AG09319 (cell line): Measurements from ENCODE around the gene VSX1.

Source experiments
- DNase-seq: peaks from one replicate; pipeline ENCODE4 v3.0.0-alpha.2; 2010; ENCODE audit warnings: low read depth; ENCODE audit errors: extremely low read depth
- CTCF ChIP-seq: IDR thresholded peaks from 2 replicates; pipeline ENCODE4 v1.5.1; 2011; ENCODE audit warnings: low read depth, mild to moderate bottlenecking, inconsistent platforms, low read length, moderate library complexity

The VSX1 gene

GRCh38 chr20:25050501-25051350 is 31.2 kb downstream of the VSX1 start:
- no peak for DNase-seq
- TF ChIP-seq CTCF, result no peak

- DNase-seq, result no peak
- no peak for TF ChIP-seq CTCF
Measured at GRCh38 chr20:25050082-25050481, 31.9 kb downstream of the VSX1 start.

GRCh38 chr20:25049261-25050060 is 32.5 kb downstream of the VSX1 start:
- no peak for TF ChIP-seq CTCF
- no peak for DNase-seq

GRCh38 chr20:25048519-25048952 is 33.4 kb downstream of the VSX1 start:
- DNase-seq, result no peak
- no peak for TF ChIP-seq CTCF

GRCh38 chr20:25047766-25048165 is 34.2 kb downstream of the VSX1 start:
- DNase-seq, result no peak
- no peak for TF ChIP-seq CTCF

- TF ChIP-seq CTCF, result no peak
- DNase-seq, result no peak
Measured at GRCh38 chr20:25046736-25047666, 34.9 kb downstream of the VSX1 start.
